ENCODE measurements around the gene MPPED1. TPM values are rescaled to one million over a fixed set of nuclear protein-coding genes. Genes with fewer than 3 reads are reported as not detected.

MPPED1 gene
- total RNA-seq, 1 donor from 2014 or later: not detected

- Histone ChIP-seq H2AFZ (ENCODE audit: low read depth, low read length) (no peak overlapping the region), H3K27ac (ENCODE audit: low read depth, low read length) (no peak overlapping the region), H3K36me3 (ENCODE audit: insufficient read depth, low read length) (no peaks in the 10 kb centered on the region), H3K4me1 (ENCODE audit: insufficient read depth, low read length) (no peaks in the 10 kb centered on the region), H3K79me2 (ENCODE audit: insufficient read depth, low read length) (no peaks in the 10 kb centered on the region), H3K9ac (ENCODE audit: low read length) (no peak overlapping the region), H3K4me3 (ENCODE audit: insufficient read depth, low read depth, low read length) (no peak overlapping the region), H3K9me3 (ENCODE audit: insufficient read depth, low read depth, low read length) (no peaks in the 10 kb centered on the region), H3K4me2 (ENCODE audit: low read length) (no peak overlapping the region), H4K20me1 (ENCODE audit: insufficient read depth, low read length) (no peaks in the 10 kb centered on the region), H3K27me3 (ENCODE audit: insufficient read depth, low read length) (no peaks in the 10 kb centered on the region)
- no peak overlapping the region for H3K4me3 Mint-ChIP-seq (ENCODE audit: unreplicated experiment)
- H3K27ac Mint-ChIP-seq (ENCODE audit: unreplicated experiment): no peak overlapping the region
- TF ChIP-seq CTCF (IDR thresholded peaks at IDR 0.05; ENCODE audit: insufficient read depth, low read depth, low read length) (no peak), EZH2 (IDR thresholded peaks at IDR 0.05; ENCODE audit: insufficient read depth, low read length) (no peak)
- FAIRE-seq: no peak
- no peaks in the 10 kb centered on the region for H3K36me3 Mint-ChIP-seq (ENCODE audit: low read depth, unreplicated experiment)
- H3K9me3 Mint-ChIP-seq (ENCODE audit: unreplicated experiment): no peaks in the 10 kb centered on the region
- H3K4me1 Mint-ChIP-seq (ENCODE audit: low read depth, unreplicated experiment): no peaks in the 10 kb centered on the region
- no peak for DNase-seq (ENCODE audit: low read depth)
- H3K27me3 Mint-ChIP-seq (ENCODE audit: low read depth, unreplicated experiment): peaks cover 39% of the 10 kb centered on the region
Observed at GRCh38 chr22:43542681-43543521, 131.1 kb downstream of the MPPED1 start.

DNA sequence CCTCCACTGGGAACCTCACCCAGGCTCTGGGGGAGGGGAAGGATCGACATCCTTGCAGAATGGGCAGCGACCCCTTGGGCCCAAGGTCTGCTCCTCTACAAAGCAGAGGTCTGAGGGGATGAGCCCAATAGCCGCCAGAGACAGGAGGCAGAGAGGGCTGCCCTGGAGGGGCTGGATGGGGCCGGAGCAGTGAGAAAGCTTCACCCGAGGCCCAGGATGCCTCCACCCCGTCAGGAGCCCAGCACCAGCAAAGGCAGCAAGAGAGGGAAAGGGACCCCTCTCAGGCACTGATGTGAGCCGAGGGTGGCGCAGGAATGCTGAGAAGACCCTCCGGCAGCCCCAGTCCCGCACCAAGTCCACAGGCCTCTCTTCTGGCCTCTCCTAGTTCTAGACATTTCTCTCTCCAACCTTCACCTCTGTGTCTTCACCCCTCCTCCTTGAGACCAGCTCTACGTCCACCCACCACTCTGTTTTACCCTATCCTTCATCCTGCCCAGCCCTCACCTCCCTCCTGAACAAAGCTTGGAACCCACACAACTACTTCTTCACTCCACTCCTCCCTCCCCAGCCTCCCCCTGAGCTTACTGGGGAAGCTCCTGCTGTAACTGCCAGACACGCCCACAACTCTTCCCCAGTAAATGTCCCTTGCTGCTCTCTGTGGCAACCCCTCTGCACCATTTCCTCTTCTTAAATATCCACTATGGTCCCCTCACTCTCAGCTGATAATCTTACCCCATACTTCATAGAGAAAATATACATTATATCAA lies 131.9 kb downstream of the MPPED1 start:
- Histone ChIP-seq H2AFZ (ENCODE audit: low read depth, low read length) (no peak overlapping the region), H3K9ac (ENCODE audit: low read length) (no peak overlapping the region), H3K4me3 (ENCODE audit: insufficient read depth, low read depth, low read length) (no peak overlapping the region), H3K9me3 (ENCODE audit: insufficient read depth, low read depth, low read length) (no peaks in the 10 kb centered on the region), H3K4me2 (ENCODE audit: low read length) (no peak overlapping the region), H3K27ac (ENCODE audit: low read depth, low read length) (no peak overlapping the region), H4K20me1 (ENCODE audit: insufficient read depth, low read length) (no peaks in the 10 kb centered on the region), H3K27me3 (ENCODE audit: insufficient read depth, low read length) (no peaks in the 10 kb centered on the region), H3K79me2 (ENCODE audit: insufficient read depth, low read length) (no peaks in the 10 kb centered on the region), H3K36me3 (ENCODE audit: insufficient read depth, low read length) (no peaks in the 10 kb centered on the region), H3K4me1 (ENCODE audit: insufficient read depth, low read length) (no peaks in the 10 kb centered on the region)
- Mint-ChIP-seq H3K4me3 (ENCODE audit: unreplicated experiment) (no peak overlapping the region), H3K4me1 (ENCODE audit: low read depth, unreplicated experiment) (no peaks in the 10 kb centered on the region), H3K27ac (ENCODE audit: unreplicated experiment) (no peak overlapping the region), H3K9me3 (ENCODE audit: unreplicated experiment) (no peaks in the 10 kb centered on the region), H3K27me3 (ENCODE audit: low read depth, unreplicated experiment) (peaks cover 35% of the 10 kb centered on the region), H3K36me3 (ENCODE audit: low read depth, unreplicated experiment) (no peaks in the 10 kb centered on the region)
- FAIRE-seq (no peak), DNase-seq (ENCODE audit: low read depth) (no peak)
- no peak for TF ChIP-seq CTCF (IDR thresholded peaks at IDR 0.05; ENCODE audit: insufficient read depth, low read depth, low read length)
- TF ChIP-seq EZH2 (IDR thresholded peaks at IDR 0.05; ENCODE audit: insufficient read depth, low read length): no peak

Data from astrocyte (in vitro differentiated cells and primary cell).